Panc1 (cell line): ENCODE results near the gene EXOC7. TPM values are rescaled to one million over a fixed set of nuclear protein-coding genes. Genes with fewer than 3 reads are reported as not detected.
A peak's percentile ranks its signal among the peaks of the same experiment; 100 is the strongest.

Experiments
- ATAC-seq: fragments of 200-7000 bp; cut with Tn5 transposase; 2 replicates; pipeline ENCODE4 v1.9.1; 2020; ENCODE audit warnings: mild to moderate bottlenecking, moderate library complexity
- BruUV-seq: library from RNA; stranded (reverse); fragments of 400-500 nt; replicated peaks from 2 replicates; lab custom pipeline; 2021; lab: Mats Ljungman, UMichigan
- CTCF ChIA-PET: fragments of 300-600 bp; sonication (Branson Sonifier 250); formaldehyde crosslinking; loops from one replicate; lab custom pipeline; 2022; ENCODE audit warnings: antibody characterized with exemption; lab: Charles Lee
- POLR2A ChIA-PET: fragments of 300-600 bp; sonication (Branson Sonifier 250); formaldehyde crosslinking; loops from one replicate; lab custom pipeline; 2022; ENCODE audit warnings: antibody characterized with exemption; lab: Charles Lee
- DNase-seq: peaks from one replicate; pipeline ENCODE4 v3.0.0-alpha.2; 2010; ENCODE audit warnings: low read depth, low spot score
- H3K27ac ChIP-seq: 2 replicates; pipeline ENCODE4 v1.5.1; 2011; ENCODE audit warnings: mild to moderate bottlenecking, low read length, inconsistent platforms
- H3K27me3 ChIP-seq: fragments of 200-500 bp; sonication (Bioruptor generic); 2 replicates; pipeline ENCODE4 v1.6.0; 2014; ENCODE audit warnings: low read length, inconsistent platforms; ENCODE audit not compliant: control insufficient read depth, insufficient read depth
- H3K36me3 ChIP-seq: fragments of 200-500 bp; sonication (Bioruptor generic); 2 replicates; pipeline ENCODE4 v1.5.1; 2014; ENCODE audit warnings: inconsistent platforms, mild to moderate bottlenecking, low read length, moderate library complexity; ENCODE audit not compliant: control insufficient read depth, insufficient read depth
- H3K4me1 ChIP-seq: 2 replicates; pipeline ENCODE4 v1.5.1; 2011; ENCODE audit warnings: inconsistent platforms, mild to moderate bottlenecking, low read length, moderate library complexity; ENCODE audit not compliant: control insufficient read depth, insufficient read depth
- H3K4me3 ChIP-seq, 2 experiments: 2 replicates each; pipeline ENCODE4 v1.5.1; 2011 to 2012; ENCODE audit warnings: low read depth in 2 of 2, low read length in 2 of 2, mild to moderate bottlenecking in 2 of 2, inconsistent platforms in 1 of 2, moderate library complexity in 1 of 2
- H3K9me3 ChIP-seq: fragments of 200-500 bp; sonication (Bioruptor generic); 2 replicates; pipeline ENCODE4 v1.5.1; 2014; ENCODE audit warnings: low read depth, mild to moderate bottlenecking, inconsistent platforms, low read length, moderate library complexity; ENCODE audit not compliant: control insufficient read depth, insufficient read depth
- POLR2AphosphoS5 ChIP-seq: IDR thresholded peaks from 2 replicates; pipeline ENCODE4 v1.6.1; 2012; ENCODE audit warnings: mild to moderate bottlenecking, low read depth, low read length, moderate library complexity
- SIN3A ChIP-seq: IDR thresholded peaks from 2 replicates; pipeline ENCODE4 v1.6.1; 2012; ENCODE audit warnings: low read depth, mild to moderate bottlenecking, low read length, moderate library complexity, borderline replicate concordance; ENCODE audit not compliant: insufficient read depth
- TCF7L2 ChIP-seq: IDR thresholded peaks from 2 replicates; pipeline ENCODE4 v1.6.1; 2011; ENCODE audit warnings: mild to moderate bottlenecking, low read depth, low read length, inconsistent platforms
- in situ Hi-C: cut with HindIII; loops from 2 replicates; pipeline ENCODE4 v1.10.0; 2016; ENCODE audit warnings: low sequenced_read_pairs, low pct_unique_long_range_greater_than_20kb
- intact Hi-C: fragments of 100-400 bp; cut with micrococcal nuclease; formaldehyde crosslinking; loops from one replicate; pipeline ENCODE4 v1.10.0; 2022; ENCODE audit not compliant: unreplicated experiment
- total RNA-seq: library from RNA; stranded (reverse); gene quantifications from one replicate; pipeline ENCODE4 v1.2.1, GENCODE V29; 2021; ENCODE audit not compliant: unreplicated experiment
- TF ChIP-seq, protein P1 (sequence below), 2 experiments: IDR thresholded peaks; 2 replicates each; pipeline ENCODE4 v1.6.1; 2011 to 2012; ENCODE audit warnings: low read depth in 2 of 2, control low read depth in 1 of 2, low read length in 1 of 2, mild to moderate bottlenecking in 1 of 2, moderate library complexity in 1 of 2; ENCODE audit not compliant: insufficient read depth in 1 of 2
- TF ChIP-seq, protein P2 (sequence below): fragments of 450-650 bp; IDR thresholded peaks from 2 replicates; pipeline ENCODE4 v1.5.1; 2017; ENCODE audit warnings: mild to moderate bottlenecking

The EXOC7 gene
- total RNA-seq, 1 experiment from 2014 or later, result 190 TPM

DNA sequence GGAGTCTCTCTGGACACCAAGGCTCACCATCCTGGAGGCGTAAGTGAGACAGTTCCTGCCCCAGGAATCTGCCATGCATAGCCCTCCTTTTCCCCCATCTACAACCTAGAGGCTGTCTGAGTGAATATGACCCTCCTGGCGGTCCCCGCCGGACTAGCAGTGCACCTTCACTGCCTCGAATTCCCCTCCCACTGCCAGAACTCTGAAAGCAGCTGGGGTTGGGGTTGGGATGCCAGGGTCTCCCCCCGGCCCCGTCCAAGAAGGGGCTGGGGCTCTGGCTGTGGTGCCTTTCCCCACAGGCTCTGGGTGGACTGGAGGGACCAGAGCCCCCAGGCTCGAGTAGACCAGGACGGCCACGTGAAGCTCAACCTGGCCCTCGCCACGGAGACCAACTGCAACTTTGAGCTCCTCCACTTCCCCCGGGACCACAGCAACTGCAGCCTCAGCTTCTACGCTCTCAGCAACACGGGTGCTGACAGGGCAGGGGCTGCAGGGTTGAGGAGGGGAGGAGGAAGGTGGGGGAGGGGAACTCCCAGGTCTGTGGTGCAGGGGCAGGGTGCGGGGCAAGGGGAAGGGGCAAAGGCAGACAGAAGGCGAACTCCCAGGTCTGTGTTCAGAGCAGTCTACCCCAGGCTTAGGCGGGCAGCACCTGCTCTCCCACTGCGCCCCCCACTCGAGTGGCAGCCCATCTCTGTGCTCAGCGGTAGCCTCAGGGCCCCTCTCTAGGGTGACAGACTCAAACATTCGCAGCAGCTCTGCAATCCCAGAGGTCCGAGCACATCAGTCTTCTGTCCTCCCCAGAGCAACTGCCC, 23.4 kb downstream of the EXOC7 start:
- no peak overlapping the region for H3K27ac ChIP-seq
- in situ Hi-C loops, result no loop called here
- TF ChIP-seq POLR2AphosphoS5 (no peak), TCF7L2 (no peak), SIN3A (no peak)
- TF ChIP-seq, protein P1, sequence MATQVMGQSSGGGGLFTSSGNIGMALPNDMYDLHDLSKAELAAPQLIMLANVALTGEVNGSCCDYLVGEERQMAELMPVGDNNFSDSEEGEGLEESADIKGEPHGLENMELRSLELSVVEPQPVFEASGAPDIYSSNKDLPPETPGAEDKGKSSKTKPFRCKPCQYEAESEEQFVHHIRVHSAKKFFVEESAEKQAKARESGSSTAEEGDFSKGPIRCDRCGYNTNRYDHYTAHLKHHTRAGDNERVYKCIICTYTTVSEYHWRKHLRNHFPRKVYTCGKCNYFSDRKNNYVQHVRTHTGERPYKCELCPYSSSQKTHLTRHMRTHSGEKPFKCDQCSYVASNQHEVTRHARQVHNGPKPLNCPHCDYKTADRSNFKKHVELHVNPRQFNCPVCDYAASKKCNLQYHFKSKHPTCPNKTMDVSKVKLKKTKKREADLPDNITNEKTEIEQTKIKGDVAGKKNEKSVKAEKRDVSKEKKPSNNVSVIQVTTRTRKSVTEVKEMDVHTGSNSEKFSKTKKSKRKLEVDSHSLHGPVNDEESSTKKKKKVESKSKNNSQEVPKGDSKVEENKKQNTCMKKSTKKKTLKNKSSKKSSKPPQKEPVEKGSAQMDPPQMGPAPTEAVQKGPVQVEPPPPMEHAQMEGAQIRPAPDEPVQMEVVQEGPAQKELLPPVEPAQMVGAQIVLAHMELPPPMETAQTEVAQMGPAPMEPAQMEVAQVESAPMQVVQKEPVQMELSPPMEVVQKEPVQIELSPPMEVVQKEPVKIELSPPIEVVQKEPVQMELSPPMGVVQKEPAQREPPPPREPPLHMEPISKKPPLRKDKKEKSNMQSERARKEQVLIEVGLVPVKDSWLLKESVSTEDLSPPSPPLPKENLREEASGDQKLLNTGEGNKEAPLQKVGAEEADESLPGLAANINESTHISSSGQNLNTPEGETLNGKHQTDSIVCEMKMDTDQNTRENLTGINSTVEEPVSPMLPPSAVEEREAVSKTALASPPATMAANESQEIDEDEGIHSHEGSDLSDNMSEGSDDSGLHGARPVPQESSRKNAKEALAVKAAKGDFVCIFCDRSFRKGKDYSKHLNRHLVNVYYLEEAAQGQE (IDR thresholded peaks at IDR 0.05; ENCODE audit: insufficient read depth in 1 of 2, low read depth in 2 of 2, low read length in 1 of 2), result no peak
- TF ChIP-seq, protein P2, sequence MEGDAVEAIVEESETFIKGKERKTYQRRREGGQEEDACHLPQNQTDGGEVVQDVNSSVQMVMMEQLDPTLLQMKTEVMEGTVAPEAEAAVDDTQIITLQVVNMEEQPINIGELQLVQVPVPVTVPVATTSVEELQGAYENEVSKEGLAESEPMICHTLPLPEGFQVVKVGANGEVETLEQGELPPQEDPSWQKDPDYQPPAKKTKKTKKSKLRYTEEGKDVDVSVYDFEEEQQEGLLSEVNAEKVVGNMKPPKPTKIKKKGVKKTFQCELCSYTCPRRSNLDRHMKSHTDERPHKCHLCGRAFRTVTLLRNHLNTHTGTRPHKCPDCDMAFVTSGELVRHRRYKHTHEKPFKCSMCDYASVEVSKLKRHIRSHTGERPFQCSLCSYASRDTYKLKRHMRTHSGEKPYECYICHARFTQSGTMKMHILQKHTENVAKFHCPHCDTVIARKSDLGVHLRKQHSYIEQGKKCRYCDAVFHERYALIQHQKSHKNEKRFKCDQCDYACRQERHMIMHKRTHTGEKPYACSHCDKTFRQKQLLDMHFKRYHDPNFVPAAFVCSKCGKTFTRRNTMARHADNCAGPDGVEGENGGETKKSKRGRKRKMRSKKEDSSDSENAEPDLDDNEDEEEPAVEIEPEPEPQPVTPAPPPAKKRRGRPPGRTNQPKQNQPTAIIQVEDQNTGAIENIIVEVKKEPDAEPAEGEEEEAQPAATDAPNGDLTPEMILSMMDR, result no peak
- no peaks in the 10 kb centered on the region for H3K27me3 ChIP-seq
- POLR2A ChIA-PET, result interaction anchor here (0.7 kb wide), 1 partner anchor 82 kb away, joined by 3 read pairs; no protein-coding TSS in a partner anchor
- no peaks in the 10 kb centered on the region for H3K9me3 ChIP-seq
- DNase-seq (no peak), ATAC-seq (peak; percentile 22)
- peaks cover 10% of the 10 kb centered on the region for H3K4me1 ChIP-seq
- no peak overlapping the region for H3K4me3 ChIP-seq
- CTCF ChIA-PET, result no interaction called here
- no TSS peak for BruUV-seq
- intact Hi-C loops, result no loop called here
- H3K36me3 ChIP-seq, result 0 out of 2 replicates have a peak, but pooled peaks cover 3% of the 10 kb centered on the region

DNA sequence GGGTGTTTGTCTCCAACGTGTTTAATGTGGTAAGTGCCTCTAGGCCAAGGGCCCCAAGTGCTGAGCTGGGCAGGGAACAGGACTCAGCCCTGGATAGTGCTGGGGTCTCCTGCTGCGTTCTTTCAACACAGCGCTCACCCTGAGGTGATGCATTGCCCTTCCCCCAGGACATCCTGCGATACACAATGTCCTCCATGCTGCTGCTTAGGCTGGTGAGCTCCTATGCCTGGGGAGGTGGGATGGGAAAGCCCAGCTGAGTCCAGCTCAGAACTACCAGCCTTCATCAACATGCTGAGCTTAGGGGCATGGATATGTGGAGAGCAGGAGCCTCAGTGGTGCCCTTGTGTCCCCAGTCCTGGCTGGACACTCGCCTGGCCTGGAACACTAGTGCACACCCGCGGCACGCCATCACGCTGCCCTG, 24.0 kb downstream of the EXOC7 start:
- H3K27me3 ChIP-seq, result no peaks in the 10 kb centered on the region
- ChIA-PET POLR2A (no interaction called here), CTCF (no interaction called here)
- BruUV-seq, result no TSS peak
- 0 out of 2 replicates have a peak, but pooled peaks cover under 1% of the 10 kb centered on the region for H3K36me3 ChIP-seq
- H3K27ac ChIP-seq, result no peak overlapping the region
- peaks cover 10% of the 10 kb centered on the region for H3K4me1 ChIP-seq
- H3K4me3 ChIP-seq, result no peak overlapping the region
- no peak for DNase-seq
- TF ChIP-seq POLR2AphosphoS5 (no peak; the same call in 1 of the 2 replicates), SIN3A (no peak)
- in situ Hi-C loops (no loop called here), intact Hi-C loops (no loop called here)
- H3K9me3 ChIP-seq, result no peaks in the 10 kb centered on the region
- ATAC-seq, result peak; percentile 23; the same call in 1 of the 2 replicates
